Activated CD8-positive, alpha-beta memory T cell treated with anti-CD3 and anti-CD28 coated beads, Interleukin-2, amount 50 U/mL, for 4 hours (primary cell): ENCODE data around the gene TUBGCP6.

Source experiments
- DNase-seq: peaks from one replicate; pipeline ENCODE4 v3.0.0-alpha.2; 2020

Gene TUBGCP6

DNA sequence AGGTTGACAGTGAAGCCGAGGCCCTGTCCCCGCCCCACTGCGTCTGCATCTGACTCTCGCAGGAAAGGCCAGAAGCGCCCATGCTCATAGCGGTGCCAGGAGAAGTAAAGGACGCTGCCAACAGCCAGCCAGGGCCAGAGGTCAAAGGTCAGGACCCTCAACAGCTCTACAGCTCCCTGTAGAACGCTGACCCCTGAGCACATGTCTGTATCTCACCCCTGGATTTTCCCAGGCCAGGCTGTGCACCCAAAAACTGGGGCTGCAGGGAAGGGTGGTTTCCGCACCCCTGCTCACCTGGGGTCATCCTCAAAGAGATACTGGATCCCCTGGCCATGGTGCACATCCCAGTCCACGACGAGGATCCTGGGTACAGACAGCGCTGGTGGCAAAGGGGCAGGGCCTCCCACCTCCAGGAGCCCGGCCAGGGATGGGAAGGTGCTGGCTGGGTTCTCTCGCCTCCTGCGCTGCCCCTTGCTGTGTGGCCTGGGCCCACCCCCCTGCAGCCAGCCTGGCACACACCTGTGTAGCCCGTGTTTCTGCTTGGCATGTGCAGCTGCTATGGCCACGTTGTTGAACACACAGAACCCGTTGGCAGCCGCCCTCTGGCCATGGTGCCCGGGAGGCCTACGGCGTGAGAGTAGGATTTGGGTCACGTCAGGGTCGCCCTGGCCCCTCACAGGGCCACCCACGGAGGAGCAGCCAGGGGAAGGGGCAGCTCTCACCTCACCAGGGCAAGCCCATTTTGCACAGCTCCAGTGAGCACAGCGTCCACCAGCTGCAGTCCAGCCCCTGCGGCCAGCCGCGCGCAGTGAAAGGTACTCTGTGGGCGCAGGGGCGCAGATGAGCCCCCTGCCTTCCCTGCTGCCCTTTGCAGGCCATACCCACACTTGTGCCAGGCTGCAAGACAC, 4.8 kb upstream of the TUBGCP6 start:
- no peak for DNase-seq

DNA sequence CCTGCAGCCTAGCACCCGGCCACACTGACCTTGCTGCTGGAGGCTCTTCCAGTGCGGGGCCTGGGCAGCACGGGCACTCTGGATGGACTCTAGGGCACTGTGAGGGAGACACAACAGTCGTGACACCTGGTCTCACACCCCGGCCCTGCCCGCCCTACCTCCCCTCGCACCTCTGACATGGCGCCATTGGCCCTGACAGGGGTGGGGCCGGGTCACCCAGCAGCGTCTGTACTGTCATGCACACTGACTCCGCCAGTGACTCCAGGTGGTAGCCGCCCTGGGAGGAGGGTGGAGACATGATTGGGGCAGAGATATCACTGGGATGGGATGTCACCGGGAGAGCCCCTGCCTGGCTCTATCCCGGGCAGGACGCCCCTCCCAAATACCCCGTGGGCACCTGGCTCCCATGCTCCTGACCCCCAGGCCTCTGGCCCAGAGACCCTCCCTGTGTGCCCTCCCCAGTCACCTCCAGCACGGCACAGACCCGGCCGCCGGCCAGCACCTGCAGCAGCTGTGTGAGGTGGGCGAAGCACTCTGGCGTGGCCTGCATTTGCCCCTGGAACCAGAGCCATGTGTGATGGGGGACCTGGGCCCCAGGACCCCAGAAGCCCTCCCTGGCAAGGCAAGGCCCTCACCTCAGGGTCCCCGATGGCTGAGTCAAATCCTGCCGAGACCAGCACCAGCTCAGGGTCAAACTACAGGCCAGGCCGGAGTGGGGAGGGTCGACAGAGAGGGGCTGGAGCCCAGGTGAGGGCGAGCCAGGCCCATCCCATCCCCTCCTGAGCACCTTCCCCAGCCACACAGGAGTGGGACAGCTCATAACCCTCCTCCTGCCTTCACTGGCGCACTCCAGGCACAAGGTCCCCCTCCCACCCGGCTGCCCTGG, 3.6 kb upstream of the TUBGCP6 start:
- DNase-seq = no peak

DNA sequence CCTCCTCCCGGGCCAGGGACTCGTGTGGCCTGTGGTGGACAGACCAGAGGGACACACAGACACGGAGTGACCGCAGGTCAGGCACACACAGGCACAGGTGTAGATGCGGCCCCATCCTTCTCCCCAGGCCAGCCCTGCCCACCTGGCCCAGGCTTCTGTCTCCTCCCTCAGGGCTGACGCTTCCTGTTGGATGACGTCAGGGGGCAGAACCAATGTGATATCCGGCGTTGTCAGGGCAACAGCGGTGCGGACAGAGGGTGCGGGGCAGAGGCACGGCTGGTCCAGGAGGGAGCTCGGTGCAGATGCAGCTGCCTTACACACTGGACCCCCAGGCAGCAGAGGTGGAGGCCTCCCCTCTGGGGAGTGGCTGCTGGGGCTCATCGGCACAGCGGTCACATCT, 2.9 kb upstream of the TUBGCP6 start:
- no peak for DNase-seq

DNA sequence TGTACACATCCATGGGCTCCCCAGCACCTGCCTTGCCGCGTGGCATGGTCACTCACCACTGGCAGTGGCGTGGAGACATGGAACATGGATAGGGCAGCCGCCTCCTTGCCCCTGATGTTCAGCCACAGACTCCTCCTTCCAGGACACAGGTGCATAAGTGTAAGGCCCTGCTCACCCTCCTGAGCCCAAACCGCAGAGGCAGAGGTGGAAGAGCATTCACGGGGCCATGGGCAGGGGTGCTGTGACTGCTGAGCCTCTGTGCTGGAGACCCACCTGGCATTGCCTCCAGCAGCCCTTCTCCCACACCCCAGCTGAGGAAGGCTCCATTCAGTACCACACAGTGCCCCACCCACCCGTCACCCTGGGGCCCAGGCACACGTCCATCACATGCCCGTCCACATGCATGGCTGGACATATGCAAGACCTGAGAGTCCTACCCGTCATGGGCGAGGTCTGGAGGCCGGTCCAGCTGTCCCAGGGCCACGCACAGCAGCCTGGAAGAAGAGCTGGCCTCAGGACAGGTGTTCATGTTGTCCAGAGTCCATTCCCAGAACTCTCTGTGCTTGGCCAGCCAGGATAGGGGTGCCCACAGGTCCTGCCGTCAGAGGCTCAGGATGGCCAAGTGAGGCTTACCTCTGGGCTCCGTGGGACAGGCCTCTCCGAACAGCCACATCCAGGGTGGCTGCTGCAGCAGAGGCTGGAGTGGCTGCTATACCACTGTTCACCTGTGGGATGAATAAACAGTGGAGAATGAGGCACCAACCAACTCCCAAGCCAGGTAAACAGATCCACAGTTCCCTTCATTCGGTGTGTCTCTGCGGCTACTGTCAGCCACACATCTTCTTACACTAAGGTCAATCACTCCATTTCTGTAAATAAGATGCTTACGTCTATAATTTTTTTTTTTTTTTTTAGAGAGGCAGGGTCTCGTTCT, 1.7 kb upstream of the TUBGCP6 start:
- no peak for DNase-seq

GRCh38 chr22:50245214-50246072, 620 bp upstream of the TUBGCP6 start:
- no peak for DNase-seq

- no peak for DNase-seq
Observed at GRCh38 chr22:50243685-50244419, 971 bp downstream of the TUBGCP6 start.

DNA sequence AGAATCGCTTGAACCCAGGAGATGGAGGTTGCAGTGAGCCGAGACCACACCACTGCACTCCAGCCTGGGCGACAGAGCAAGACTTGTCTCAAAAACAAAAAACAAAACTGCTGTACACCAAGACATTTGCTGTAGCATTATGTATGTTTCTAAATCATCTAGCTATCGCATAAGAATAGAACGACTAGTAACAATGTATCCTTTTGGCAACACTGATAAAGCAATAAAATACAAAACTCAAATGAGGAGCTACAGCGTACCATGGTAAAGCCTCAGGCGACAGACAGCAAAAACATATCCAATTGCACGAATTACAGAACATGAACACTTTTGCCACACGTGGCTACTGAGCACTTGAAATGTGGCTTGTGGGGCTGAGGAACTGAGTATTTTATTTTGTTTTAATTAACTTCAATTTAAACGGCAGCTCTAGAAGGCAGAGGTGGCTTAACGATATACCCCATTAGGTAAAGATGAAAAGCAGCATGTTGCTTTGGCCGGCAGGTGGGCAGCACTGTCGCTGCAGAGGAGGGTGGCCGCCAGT, 2.3 kb downstream of the TUBGCP6 start:
- DNase-seq = no peak

DNA sequence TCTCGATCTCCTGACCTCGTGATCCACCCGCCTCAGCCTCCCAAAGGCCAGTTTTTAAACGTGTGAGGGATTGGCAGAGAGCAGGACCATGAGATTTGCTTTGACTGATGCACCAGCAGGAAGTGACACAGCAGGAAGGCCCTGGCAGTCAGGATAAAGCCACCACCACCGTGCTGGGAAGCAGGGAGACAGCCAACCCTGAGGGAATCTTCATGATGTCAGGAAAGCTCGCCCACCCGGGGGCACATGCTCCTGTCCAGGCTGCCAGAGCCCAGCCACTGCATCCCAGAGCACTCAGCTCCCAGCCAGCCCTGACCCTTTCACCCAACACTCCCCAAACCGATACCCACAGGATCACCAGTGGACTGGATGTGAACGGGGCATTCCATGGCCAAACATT, 6.1 kb downstream of the TUBGCP6 start:
- no peak for DNase-seq

- no peak for DNase-seq
Observed at GRCh38 chr22:50236731-50237409, 8.0 kb downstream of the TUBGCP6 start.

DNA sequence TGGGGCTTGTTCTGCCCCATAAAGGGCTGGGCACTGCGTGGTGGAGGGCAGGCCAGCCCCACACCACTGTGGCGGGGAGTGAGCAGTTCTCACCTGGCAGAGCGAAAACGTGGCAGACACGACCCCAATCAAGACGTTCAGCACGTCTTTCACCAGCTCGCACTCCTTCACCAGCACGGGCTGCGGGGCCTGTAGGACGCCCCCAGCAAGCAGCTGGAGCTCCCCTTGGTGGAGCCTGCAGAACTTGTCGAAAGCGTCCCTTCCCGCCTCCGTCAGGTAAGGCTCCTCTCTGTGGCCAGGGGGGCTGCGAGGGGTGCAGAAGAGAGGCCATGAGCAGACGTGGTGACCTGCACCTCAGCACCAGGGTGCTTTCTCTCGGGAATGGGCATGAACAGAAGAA, 11.6 kb downstream of the TUBGCP6 start:
- no peak for DNase-seq

DNA sequence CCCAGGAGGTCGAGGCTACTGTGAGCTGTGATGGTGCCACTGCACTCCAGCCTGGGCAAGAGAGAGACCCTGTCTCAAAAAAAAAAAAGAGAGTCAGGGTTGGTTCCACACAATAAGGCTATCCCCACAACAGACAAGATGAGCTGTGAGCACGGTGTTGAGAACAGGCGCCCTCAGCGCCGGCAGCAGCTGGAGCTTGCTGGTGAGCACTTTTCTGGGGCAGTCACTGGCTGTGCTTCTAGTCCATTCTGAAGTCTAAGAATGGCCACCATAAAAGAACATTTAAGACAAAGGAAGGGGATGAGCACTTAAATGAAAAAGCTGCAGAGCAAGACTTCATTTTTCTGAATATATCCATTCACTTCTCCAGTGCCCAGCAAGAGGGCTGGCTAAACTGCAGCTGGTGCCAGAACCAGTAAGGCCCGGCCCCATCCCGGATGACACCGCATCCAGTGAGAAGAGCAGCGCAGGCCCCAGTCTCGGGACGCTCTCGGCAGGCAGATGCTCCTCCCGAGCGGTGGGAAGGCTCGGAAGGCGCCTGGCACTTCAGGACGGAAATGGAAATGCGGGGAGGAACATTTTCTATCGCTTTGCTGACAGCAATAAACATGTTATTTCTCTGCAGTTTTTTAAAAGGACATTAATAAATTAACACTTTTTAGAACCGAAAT, 12.2 kb downstream of the TUBGCP6 start:
- DNase-seq = no peak

DNA sequence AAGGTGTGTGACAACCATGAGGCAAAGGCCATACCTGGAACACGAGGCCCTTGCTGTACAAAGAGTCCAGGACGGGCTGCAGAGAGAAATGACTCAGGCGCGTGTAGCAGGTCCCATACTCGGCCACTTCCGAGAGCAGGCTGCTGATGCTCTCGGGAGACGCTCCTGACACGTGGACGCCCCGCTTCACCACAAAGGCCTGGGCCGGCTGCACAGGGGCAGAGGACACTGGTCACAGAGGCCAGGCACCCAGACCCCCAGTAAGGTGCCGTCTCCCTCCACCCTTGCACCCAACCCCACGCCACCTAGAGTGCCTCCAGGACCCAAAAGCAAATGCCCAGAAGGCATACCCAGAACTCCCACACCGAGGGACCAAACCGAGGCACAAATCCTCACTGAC, 15.5 kb downstream of the TUBGCP6 start:
- no peak for DNase-seq

DNA sequence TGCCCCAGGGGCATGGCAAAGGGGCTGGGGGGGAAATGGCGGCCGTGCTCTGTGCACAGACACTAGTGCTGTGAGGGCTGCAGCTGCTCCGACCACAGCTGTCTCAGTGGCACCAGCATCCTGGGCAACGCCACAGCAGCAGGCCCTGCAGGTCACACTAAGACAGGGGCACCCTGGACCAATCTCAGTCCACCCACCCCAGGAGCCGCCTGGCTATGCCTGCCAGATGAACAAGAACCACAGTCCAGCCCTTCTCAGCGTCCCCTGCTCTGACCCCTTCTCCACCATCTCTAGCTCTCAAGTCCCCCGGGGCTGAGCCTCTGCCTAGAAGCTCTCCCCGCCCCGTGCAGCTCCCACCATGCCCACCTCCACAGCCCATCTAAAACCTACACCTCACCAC, 16.5 kb downstream of the TUBGCP6 start:
- DNase-seq = no peak

DNA sequence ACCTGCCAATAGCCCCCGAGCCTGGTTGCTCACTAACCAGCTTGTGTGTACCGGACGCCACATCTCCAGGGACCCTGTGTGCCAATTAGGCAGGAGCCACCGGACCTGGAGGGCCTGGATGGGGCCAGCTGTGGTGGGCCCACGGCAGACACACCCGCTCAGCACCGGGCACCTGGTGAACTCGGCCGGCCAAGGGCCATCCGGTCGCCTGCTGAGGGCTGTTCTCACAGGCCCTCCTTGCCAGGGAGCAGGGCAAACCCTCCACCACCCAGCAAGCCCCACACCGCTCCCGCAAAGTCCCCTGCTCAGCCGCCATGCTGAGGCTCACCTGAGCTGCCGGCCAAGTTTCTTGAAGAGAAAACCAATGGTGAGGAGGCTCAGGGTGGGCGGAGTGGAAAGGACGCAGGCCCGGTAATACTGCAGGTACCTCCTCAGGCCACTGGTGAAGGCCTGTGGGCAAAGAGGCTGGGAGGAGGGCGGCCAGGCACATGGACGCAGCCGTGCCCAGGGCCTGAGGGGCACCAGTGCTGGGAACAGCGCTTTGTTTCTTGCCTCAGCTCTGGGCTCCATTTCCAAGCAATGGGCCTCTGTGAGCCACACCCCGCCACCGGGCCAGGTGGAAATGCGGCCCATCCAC, 17.1 kb downstream of the TUBGCP6 start:
- DNase-seq = no peak

GRCh38 chr22:50226875-50227165, 18.0 kb downstream of the TUBGCP6 start:
- DNase-seq = no peak

GRCh38 chr22:50226063-50226874, 18.6 kb downstream of the TUBGCP6 start:
- no peak for DNase-seq

DNA sequence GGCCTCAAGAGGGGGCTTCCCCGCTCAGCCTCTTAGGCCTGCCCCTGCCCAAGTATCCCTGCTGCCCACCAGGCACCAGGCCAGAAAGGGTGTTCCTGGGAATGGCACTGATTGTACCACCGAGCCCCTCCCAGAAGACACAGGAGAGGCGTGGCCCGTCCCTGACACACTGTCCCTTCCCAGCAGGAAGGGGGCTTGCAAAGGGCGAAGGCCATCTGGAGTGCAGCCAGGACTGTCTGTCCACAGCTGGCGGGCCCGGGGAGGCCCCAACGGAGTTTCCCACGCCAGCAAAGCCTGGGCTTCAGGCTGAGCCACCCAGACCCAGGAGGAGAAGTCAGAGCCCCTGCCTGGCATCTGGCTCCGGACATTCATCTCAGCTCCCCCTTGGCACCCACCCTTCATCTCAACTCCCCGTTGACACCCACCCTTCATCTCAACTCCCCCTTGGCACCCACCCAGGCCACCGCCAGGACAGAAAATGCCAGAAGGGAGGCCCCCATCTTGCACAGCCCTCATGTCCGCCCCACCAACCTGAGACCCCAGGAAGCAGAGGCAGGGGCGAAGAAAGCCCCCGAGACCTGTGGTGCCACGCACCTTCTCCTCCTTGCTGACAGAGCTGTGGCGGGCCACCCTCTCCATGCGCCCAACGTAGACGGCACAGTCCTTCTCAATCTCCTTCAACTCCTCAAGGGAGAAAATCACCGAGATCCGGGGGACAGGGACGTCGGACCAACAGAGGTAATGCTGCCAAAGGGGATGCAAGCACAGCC, 19.4 kb downstream of the TUBGCP6 start:
- DNase-seq = no peak

GRCh38 chr22:50224071-50224470, 20.8 kb downstream of the TUBGCP6 start:
- no peak for DNase-seq
